GM18507 (cell line): ENCODE measurements around the gene RD3L.
"Not testable (repeated sequence)": the region's sequence is repeated elsewhere in the genome, so short reads cannot be mapped to it uniquely, and the experiment has no call there.

Experiments
- DNase-seq: peaks from one replicate; pipeline ENCODE4 v3.0.0; 2011; ENCODE audit warnings: low read depth; ENCODE audit not compliant: insufficient read length; ENCODE audit errors: extremely low spot score
- FAIRE-seq: peaks from 2 replicates; lab custom pipeline; 2011; peaks lifted over from hg19 to GRCh38; lab: Jason Lieb, UNC

Gene RD3L

DNA sequence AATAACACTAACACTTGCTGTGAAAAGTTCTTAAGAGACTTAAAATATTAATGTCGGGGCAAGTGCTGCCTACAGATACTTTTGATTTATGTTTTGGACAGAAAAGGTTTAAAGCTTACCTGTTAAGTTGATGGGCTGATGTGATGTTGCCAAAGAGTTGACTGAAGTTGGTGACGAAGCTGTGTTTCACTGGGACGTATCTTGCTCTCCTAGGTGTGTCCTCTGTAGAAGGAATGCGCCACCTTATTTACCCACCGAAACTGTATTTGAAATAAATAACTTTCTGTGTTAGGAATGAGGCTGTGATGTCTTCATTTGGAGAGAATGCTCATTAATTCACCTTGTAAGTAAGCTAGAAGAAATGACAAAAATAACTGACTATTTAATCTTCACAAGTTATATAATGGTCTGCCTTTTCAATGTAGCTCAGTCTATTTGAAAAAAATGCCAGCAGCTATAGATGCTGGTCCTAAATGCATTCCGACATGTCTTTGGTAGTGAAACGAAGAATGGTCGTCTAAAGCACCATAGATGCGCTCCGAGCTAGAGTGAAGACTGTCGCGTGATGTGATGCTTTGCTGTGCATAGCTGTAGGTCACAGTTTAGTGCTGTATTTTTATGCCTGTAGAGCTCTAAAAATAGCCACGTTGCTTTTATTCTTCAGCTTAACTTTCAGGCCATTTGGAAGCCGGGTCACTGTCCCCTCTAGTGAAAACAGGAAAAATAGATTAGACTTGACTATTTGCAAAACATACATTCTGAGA, at the start of gene RD3L:
TSS of gene RD3L (minus strand) at position 557 of the 764 bp plus-strand sequence. CDS start 834 bp downstream, outside the sequence.
- FAIRE-seq (no peak), DNase-seq (no peak)

- FAIRE-seq (no peak), DNase-seq (no peak)
These were observed 47.6 kb upstream of the RD3L start for GRCh38 chr14:103989964-103990363.

DNA sequence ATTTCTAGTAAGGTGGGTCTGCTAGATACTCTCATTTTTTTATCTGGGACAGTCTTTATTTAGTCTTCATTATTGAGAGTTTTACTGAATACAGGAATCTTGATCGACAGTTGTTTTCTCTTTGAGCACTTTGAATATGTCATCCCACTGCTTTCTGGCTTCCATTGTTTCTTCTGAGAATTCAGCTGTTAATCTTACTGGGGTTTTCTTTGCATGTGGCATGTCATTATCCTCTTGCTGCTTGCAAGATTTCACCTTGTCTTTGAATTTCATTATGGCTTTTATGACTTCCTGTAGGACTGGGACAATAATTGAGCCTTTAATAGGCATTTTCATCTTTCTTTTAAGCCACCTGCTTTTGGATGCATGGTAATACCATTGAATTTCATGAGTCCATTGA, 46.7 kb upstream of the RD3L start:
- no peak for FAIRE-seq

DNA sequence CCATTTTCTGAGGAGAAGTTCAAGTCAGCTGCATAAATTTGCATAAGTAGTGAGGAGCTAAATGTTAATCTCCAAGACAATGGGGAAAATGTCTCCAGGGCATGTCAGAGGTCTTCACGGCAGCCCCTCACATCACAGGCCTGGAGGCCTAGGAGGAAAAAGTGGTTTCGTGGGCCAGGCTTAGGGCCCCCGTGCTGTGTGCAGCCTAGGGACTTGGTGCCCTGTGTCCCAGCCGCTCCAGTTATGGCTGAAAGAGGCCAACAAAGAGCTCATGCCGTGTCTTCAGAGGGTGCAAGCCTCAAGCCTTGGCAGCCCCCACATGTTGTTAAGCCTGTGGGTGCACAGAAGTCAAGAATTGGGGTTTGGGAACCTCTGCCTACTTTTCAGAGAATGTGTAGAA, 41.9 kb upstream of the RD3L start:
- FAIRE-seq (no peak), DNase-seq (no peak)

More for the DNA sequence above, 46.7 kb upstream of the RD3L start:
- DNase-seq = no peak

DNA sequence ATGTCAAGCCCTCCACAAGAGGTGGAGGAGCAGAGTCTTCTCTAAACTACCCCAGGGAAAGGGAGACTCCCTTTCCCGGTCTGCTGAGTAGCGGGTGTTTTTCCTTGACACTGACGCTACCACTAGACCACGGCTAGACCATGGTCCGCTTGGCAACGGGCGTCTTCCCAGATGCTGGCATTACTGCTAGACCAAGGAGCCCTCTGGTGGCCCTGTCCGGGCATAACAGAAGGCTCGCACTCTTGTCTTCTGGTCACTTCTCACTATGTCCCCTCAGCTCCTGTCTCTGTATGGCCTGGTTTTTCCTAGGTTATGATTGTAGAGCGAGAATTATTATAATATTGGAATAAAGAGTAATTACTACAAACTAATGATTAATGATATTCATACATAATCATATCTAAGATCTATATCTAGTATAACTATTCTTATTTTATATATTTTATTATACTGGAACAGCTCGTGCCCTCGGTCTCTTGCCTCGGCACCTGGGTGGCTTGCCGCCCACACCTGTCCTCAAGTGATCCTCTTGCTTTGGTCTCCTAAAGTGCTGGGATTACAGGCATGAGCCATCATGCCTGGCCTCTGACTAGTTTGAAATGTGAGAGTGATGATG, 38.4 kb upstream of the RD3L start:
- FAIRE-seq, DNase-seq: not testable (repeated sequence)

DNA sequence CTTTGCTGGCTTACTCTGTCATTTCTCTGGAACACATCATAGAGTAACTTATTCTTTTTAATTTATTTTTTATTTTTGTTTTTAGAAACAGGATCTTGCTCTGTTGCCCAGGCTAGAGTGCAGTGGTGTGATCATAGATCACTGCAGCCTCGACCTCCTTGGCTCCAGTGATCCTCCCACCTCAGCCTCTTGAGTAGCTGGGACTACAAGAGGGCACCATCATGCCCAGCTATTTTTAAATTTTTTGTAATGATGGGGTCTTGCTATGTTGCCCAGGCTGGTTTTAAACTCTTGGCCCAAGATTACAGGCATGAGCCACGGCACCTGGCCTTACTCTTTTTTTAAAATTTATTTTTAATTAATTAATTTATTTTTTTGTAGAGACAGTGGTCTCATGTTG, 32.2 kb upstream of the RD3L start:
- DNase-seq (no peak), FAIRE-seq (no peak)

GRCh38 chr14:103973354-103973753, 31.0 kb upstream of the RD3L start:
- DNase-seq (no peak), FAIRE-seq (no peak)

DNA sequence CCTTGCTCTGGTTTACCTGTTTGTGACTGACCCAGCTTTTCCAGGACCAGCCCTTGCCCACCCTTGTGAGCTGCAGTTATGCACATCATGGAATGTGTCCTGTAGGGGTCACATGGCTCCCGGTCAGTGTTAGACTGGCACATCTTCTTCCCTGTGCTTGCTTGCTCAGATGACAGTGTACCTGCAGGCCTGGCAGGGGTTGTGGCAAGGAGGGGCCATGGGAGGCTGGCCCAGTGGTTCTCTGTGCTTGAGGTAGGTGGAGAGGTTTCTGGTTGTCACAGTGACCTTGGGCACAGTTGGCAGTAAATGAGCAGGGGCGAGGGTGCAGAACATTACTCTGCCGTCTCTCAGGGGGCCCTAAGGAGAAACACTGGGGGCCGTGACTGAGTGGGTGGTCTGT, 27.6 kb upstream of the RD3L start:
- DNase-seq = no peak
- no peak for FAIRE-seq

- no peak for FAIRE-seq
- DNase-seq = no peak
These were observed 24.3 kb upstream of the RD3L start for GRCh38 chr14:103966631-103967030.

DNA sequence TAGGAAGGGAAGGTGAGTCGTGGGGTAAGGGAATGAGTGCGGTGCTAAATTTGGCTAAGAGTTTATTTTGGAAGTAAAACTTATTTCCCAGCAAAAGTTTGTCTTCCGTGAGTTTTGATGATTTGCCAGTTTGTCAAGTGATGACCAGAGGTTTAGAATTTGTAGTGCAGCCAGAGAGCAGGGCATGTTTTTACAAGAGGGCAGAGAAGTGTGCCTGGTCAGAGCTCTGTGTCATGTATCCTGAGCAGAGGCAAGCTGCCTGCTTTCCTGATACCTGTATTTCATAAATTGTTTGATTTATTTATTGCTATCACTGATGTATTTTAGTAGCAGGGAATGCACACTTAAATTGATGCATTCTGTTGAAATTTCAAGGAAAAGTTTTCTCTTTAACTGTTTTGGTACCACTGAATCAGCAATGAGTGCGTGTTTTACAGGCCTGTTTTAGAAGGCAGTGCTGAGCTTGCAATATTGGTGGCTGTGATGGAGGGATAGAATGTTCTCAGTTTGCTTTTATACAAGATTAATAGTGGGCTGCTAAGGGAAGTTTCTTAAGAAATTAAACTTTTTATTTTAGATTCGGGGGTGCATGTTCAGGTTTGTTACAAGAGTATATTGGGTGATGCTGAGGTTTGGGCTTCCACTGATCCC, 19.7 kb upstream of the RD3L start:
- DNase-seq (no peak), FAIRE-seq (no peak)

DNA sequence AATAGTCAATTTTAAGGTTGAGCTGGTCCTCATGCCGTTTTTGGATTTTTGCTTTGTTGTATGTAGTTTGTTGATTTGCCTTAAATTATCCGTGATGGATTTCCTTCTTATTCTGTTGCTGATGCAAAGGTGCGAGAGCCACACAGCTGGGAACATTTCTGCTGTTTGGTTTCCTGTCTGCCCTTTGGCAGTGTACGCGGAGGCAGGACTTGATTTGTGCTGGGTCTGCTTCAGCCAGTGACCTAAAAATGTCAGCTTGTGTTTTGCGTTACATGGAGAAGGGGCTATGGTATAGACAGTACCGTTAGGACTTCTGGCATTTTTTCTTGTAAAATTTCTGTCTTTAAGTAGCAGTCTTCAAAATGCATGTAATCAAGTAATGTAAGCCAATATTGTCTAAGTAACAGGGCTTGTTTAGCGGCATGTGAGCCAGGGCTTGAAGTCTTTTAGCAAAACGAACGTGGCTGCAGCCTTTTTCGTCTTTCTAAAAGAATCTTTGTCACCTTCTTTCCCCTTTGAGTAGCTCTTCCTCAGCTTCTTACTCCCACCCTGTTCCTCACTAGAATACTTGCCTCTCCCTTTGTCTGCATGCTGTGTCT, 18.2 kb upstream of the RD3L start:
- no peak for FAIRE-seq

GRCh38 chr14:103949131-103949790, 6.9 kb upstream of the RD3L start:
- no peak for FAIRE-seq

More for the DNA sequence above, 18.2 kb upstream of the RD3L start:
- DNase-seq = no peak

DNA sequence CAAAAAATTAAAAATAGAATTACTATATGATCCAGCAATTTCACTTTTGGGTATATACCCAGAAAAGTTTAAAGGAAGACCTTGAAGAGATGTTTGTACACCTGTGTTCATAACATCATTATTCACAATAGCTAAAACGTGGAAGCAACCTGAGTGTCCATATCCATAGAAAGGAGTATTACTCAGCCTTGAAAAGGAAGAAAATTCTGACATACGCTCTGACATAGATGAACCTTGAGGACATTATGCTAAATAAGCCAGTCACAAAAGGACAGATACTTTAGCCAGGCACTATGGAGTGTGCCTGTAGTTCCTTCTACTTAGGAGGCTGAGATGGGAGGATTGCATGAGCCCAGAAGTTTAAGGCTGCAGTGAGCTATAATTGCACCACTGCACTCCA, 6.1 kb upstream of the RD3L start:
- DNase-seq (no peak), FAIRE-seq (no peak)

More at GRCh38 chr14:103949131-103949790, 6.9 kb upstream of the RD3L start:
- DNase-seq = no peak

GRCh38 chr14:103946975-103947374, 4.6 kb upstream of the RD3L start:
- DNase-seq (no peak), FAIRE-seq (no peak)

DNA sequence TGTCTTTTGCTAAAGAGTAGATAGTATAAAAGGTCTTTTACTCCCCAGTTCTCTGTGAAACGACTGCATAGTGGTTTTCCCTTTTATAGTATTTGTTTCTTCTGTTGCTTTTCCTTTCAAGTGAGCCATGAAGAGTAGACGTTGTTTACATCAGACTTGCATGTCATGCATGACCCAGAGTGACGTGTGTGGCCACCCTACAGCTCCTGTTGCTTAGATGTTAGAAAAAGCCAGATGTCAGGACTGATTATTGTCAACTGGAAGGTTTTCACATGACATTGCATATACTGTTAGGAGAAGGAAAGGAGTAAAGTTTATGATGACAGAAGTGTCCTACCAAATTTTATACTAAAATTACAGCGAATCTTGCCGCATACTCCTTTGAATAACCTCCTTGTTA, 1.3 kb upstream of the RD3L start:
- DNase-seq (no peak), FAIRE-seq (no peak)

- DNase-seq = no peak
- FAIRE-seq = no peak
These were observed 867 bp downstream of the RD3L start for GRCh38 chr14:103941462-103941861.

- FAIRE-seq = no peak
- no peak for DNase-seq
These were observed 7.2 kb downstream of the RD3L start for GRCh38 chr14:103935102-103935501.

DNA sequence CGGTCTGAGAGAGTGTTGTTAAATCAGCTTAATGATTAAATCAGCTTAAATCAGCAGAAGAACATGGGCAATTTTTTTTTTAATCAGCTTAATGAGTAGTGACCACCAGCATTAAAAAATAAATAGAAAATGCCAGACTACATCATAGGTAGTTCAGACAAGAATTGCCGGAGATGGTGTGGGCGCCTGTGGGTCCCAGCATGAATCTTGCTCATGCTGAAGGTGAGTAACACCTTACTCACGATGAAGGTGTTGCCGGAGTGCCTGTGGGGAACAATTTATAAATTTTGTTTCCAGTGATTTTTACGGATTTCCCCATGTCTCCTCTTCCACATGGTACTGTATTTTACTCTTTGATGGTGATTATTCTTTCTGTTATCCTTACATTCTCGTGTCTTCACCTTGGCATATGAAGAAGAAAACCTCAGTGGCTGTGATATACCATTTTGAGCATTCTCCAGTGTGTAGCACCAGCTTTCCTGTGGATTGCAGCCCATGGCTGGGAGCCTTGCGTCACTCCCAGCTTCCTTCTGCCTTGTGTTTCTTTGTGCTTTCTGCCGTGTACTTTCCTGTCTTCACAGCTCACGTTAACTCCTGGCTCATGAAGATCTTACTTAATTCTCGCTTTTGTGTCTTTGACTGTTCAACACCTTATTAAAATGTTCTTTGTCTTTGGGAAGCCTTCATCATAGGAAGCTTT, 9.4 kb downstream of the RD3L start:
- no peak for FAIRE-seq
- no peak for DNase-seq

DNA sequence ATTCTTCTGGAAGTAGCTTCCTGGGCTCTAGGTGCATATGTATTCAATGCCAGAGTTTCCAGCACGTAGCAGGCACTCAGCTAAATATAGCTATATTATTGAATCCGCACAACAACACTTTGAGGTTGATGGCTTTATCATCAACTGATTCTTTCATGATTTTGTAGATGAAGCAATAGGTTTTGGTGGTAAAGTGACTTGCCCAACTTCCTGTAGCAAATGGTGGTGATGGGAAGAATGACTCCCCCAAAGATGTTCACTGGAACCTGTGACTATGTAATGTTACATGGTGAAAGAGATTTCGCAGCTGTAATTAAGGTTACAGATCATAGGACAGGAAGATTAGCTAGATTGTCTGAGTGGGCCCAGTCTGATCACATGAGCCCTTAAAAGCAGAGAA, 10.9 kb downstream of the RD3L start:
- no peak for FAIRE-seq

More for the DNA sequence above, 10.9 kb downstream of the RD3L start:
- DNase-seq = no peak
